ENCODE data around the gene MRPL38.
"Not testable (repeated sequence)": the region's sequence is repeated elsewhere in the genome, so short reads cannot be mapped to it uniquely, and the experiment has no call there.

DNA sequence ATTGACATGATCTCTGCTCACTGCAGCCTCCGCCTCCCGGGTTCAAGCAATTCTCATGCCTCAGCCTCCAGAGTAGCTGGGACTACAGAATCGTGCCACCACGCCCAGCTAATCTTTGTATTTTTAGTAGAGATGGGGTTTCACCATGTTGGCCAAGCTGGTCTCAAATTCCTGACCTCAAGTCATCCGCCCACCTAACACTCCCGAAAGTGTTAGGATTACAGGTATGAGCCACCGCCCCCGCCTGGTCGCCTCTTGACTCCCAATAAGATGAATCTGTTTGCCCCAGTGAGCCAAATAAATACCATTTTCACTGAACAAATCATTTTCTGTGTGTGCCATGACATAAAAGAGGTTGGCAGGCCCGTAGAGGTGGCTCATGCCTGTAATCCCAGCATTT lies 45.3 kb downstream of the MRPL38 start:
- TF ChIP-seq, protein P1, sequence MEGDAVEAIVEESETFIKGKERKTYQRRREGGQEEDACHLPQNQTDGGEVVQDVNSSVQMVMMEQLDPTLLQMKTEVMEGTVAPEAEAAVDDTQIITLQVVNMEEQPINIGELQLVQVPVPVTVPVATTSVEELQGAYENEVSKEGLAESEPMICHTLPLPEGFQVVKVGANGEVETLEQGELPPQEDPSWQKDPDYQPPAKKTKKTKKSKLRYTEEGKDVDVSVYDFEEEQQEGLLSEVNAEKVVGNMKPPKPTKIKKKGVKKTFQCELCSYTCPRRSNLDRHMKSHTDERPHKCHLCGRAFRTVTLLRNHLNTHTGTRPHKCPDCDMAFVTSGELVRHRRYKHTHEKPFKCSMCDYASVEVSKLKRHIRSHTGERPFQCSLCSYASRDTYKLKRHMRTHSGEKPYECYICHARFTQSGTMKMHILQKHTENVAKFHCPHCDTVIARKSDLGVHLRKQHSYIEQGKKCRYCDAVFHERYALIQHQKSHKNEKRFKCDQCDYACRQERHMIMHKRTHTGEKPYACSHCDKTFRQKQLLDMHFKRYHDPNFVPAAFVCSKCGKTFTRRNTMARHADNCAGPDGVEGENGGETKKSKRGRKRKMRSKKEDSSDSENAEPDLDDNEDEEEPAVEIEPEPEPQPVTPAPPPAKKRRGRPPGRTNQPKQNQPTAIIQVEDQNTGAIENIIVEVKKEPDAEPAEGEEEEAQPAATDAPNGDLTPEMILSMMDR (conservative IDR thresholded peaks at IDR 0.05; ENCODE audit: low read length) = not testable (repeated sequence)
- not testable (repeated sequence) for TF ChIP-seq EZH2phosphoT487 (IDR thresholded peaks at IDR 0.05; ENCODE audit: borderline replicate concordance, low read depth, low read length)
